MM.1S (cell line): ENCODE results near the gene ITGA5.
A peak's percentile ranks its signal among the peaks of the same experiment; 100 is the strongest.

Experiments used
- DNase-seq: peaks from one replicate; pipeline ENCODE4 v3.0.0-alpha.2; 2015
- H2AFZ ChIP-seq: fragments of 300-600 bp; sonication (generic); 2 replicates; pipeline ENCODE4 v1.6.0; 2016; ENCODE audit warnings: antibody characterized with exemption, low read length
- H3F3A ChIP-seq: fragments of 300-600 bp; sonication (generic); 2 replicates; pipeline ENCODE4 v1.6.1; 2016; ENCODE audit warnings: mild to moderate bottlenecking, antibody characterized with exemption, low read length, moderate library complexity, mixed read lengths; ENCODE audit not compliant: insufficient read depth
- H3K27ac ChIP-seq: fragments of 300-600 bp; sonication (generic); 2 replicates; pipeline ENCODE4 v1.5.1; 2016; ENCODE audit warnings: mild to moderate bottlenecking, low read length
- H3K27me3 ChIP-seq: fragments of 300-600 bp; sonication (generic); replicated peaks from 2 replicates; pipeline ENCODE4 v1.6.0; 2016; ENCODE audit warnings: low read length; ENCODE audit not compliant: insufficient read depth
- H3K36me3 ChIP-seq: fragments of 300-600 bp; sonication (generic); replicated peaks from 2 replicates; pipeline ENCODE4 v1.6.1; 2016; ENCODE audit warnings: mild to moderate bottlenecking, low read length, mixed read lengths; ENCODE audit not compliant: insufficient read depth
- H3K4me1 ChIP-seq: fragments of 300-600 bp; sonication (generic); 2 replicates; pipeline ENCODE4 v1.6.1; 2016; ENCODE audit warnings: low read length, mixed read lengths
- H3K4me2 ChIP-seq: fragments of 300-600 bp; sonication (generic); 2 replicates; pipeline ENCODE4 v1.6.0; 2016; ENCODE audit warnings: low read depth, low read length
- H3K4me3 ChIP-seq: fragments of 300-600 bp; sonication (generic); 2 replicates; pipeline ENCODE4 v1.5.1; 2016; ENCODE audit warnings: low read length, mixed read lengths
- H3K79me2 ChIP-seq: fragments of 300-600 bp; sonication (generic); 2 replicates; pipeline ENCODE4 v1.6.1; 2016; ENCODE audit warnings: mixed run types, low read length, mixed read lengths
- H3K9ac ChIP-seq: fragments of 300-600 bp; sonication (generic); 2 replicates; pipeline ENCODE4 v1.6.1; 2016; ENCODE audit warnings: low read length, mixed read lengths
- H3K9me2 ChIP-seq: fragments of 300-600 bp; sonication (generic); replicated peaks from 2 replicates; pipeline ENCODE4 v1.6.1; 2016; ENCODE audit warnings: mild to moderate bottlenecking, low read length, mixed read lengths; ENCODE audit not compliant: insufficient read depth
- H3K9me3 ChIP-seq: fragments of 300-600 bp; sonication (generic); replicated peaks from 2 replicates; pipeline ENCODE4 v1.6.1; 2016; ENCODE audit warnings: mild to moderate bottlenecking, low read length, mixed read lengths; ENCODE audit not compliant: insufficient read depth
- H4K20me1 ChIP-seq: fragments of 300-600 bp; sonication (generic); 2 replicates; pipeline ENCODE4 v1.6.1; 2016; ENCODE audit warnings: mild to moderate bottlenecking, low read length, moderate library complexity, mixed read lengths; ENCODE audit not compliant: insufficient read depth
- CTCF ChIP-seq: fragments of 300-600 bp; sonication (generic); IDR thresholded peaks from 2 replicates; pipeline ENCODE4 v1.5.1; 2016; ENCODE audit warnings: antibody characterized with exemption, low read length, mixed read lengths
- EZH2 ChIP-seq: fragments of 300-600 bp; sonication (generic); optimal IDR thresholded peaks from 2 replicates; pipeline ENCODE3; 2017; ENCODE audit warnings: low read depth, mild to moderate bottlenecking, antibody characterized with exemption, low read length, mixed read lengths
- EZH2phosphoT487 ChIP-seq: fragments of 300-600 bp; sonication (generic); IDR thresholded peaks from 2 replicates; pipeline ENCODE4 v1.6.1; 2018; ENCODE audit warnings: antibody characterized with exemption, low read length

Gene ITGA5

DNA sequence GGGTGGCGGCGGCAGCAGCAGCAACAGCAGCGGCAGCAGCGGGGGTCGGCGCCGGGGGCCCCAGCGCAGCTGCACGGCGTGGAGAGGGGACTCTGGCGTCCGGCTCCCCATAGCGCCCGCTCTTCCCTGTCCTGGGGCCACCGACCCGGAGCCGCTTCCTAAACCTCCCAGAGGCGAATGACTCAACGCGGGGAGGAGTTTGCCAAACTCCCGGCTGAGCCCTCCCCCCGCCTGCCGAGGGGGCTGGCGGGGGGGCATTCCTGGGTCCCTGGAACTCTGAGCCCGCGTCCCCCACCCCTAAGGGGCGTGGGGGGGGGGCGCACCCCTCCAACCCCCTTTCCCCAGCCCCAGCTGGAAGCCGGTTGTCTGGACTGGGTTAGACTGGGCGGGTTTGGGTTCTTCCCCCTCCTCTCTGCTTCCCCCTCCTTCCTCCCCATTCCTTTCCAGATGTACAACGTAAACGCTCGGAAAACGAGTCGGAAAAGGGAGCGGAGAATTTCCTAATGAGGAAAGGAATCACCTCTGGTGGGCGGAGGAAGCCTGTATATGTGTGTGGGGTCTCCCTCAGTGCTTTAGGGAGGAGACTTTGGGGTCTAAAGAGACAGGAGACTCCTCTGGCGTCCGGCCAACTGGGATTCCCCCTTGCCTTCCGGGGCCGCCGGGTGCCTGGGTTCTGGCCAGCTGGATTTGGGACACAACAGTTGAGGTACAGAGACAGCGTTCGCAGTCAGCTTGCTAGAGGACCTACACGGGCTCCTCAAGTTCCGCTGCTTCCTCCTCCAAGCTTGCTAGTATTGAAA lies at the start of gene ITGA5:
Gene ITGA5, minus strand, starts transcription at position 179 of the 800 bp plus-strand sequence. Its CDS starts 68 bp downstream, at position 111.
- H3F3A ChIP-seq, result no peaks in the 10 kb centered on the region
- H3K36me3 ChIP-seq, result no peaks in the 10 kb centered on the region
- H3K4me1 ChIP-seq, result no peaks in the 10 kb centered on the region
- no peaks in the 10 kb centered on the region for H3K79me2 ChIP-seq
- DNase-seq, result no peak
- no peaks in the 10 kb centered on the region for H3K9me3 ChIP-seq
- no peak within 1 kb of the TSS for H3K9ac ChIP-seq
- H4K20me1 ChIP-seq, result no peaks in the 10 kb centered on the region
- no peak within 1 kb of the TSS for H3K27ac ChIP-seq
- peak within 1 kb of the TSS; percentile 59 for H3K4me2 ChIP-seq
- peaks cover 36% of the 10 kb centered on the region for H3K27me3 ChIP-seq
- peak within 1 kb of the TSS; percentile 20 for H3K4me3 ChIP-seq
- 0 out of 2 replicates have a peak within 1 kb of the TSS, but pooled peaks have one; percentile 27 for H2AFZ ChIP-seq
- no peaks in the 10 kb centered on the region for H3K9me2 ChIP-seq
- TF ChIP-seq EZH2 (peak; percentile 53), CTCF (no peak), EZH2phosphoT487 (no peak)

DNA sequence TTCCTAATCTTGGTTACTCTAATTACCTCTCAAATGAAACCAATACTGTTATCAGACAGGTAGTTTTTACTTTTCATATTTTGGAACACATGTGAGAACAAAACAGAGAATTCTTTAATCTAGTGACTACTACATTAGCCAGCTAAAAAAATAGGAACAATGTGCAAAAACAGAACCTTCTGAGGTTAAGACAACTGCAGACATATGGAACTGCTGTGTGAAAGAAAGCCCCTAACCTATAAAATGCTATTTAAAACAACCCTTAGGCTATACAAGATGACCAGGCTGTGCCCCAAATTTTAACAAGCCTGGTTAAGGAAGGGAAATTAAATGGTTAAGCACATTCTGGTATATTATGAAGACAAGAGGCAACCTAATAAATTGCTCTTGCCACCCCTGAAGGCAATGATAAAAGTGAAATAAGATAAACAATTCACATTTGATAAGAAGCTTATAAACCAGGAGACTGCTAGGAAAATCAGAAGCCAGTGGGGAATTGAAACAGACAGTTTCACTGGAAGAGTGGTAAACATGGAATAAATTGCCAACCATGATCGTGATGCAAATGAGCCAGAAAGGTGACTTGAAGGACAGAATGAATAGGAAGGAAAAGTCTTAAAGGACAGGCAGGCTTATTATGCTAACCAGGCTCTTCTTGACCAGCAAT lies 46.9 kb upstream of the ITGA5 start:
- Histone ChIP-seq H2AFZ (no peak overlapping the region), H3K4me1 (0 out of 2 replicates have a peak, but pooled peaks cover 10% of the 10 kb centered on the region), H3K79me2 (no peaks in the 10 kb centered on the region), H3K4me2 (no peak overlapping the region), H3K9me2 (no peaks in the 10 kb centered on the region), H3K9ac (no peak overlapping the region), H4K20me1 (no peaks in the 10 kb centered on the region), H3K27me3 (no peaks in the 10 kb centered on the region), H3K36me3 (no peaks in the 10 kb centered on the region), H3K4me3 (no peak overlapping the region), H3F3A (no peaks in the 10 kb centered on the region), H3K9me3 (no peaks in the 10 kb centered on the region), H3K27ac (no peak overlapping the region)
- TF ChIP-seq EZH2phosphoT487, result no peak
- no peak for TF ChIP-seq EZH2
- TF ChIP-seq CTCF, result no peak
- DNase-seq, result no peak

DNA sequence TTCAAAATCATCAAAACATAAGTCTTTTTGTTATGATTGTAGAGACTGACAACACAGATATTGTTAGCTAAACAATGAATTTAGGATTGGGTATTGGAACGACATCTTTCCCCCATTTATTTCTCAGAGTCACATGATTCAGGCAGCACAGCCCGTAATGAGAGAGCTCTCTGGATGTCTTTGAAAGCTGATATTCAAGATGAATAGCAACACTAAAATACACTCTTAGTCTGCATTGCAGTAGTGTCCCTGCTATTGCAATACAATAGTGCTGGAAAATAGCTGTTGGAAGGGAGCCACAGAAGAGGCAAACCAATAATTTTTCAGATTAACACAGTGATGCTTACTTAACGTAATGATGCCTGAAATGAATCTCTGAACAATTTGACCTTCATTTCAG lies 44.4 kb upstream of the ITGA5 start:
- Histone ChIP-seq H3K27me3 (no peaks in the 10 kb centered on the region), H4K20me1 (no peaks in the 10 kb centered on the region), H3K4me1 (0 out of 2 replicates have a peak, but pooled peaks cover 10% of the 10 kb centered on the region), H3K4me2 (no peak overlapping the region), H3K9me2 (no peaks in the 10 kb centered on the region), H3K9ac (no peak overlapping the region), H3K36me3 (no peaks in the 10 kb centered on the region), H3F3A (no peaks in the 10 kb centered on the region), H3K79me2 (no peaks in the 10 kb centered on the region), H3K4me3 (no peak overlapping the region), H2AFZ (no peak overlapping the region), H3K27ac (no peak overlapping the region), H3K9me3 (no peaks in the 10 kb centered on the region)
- TF ChIP-seq EZH2 (no peak), CTCF (no peak), EZH2phosphoT487 (no peak)
- no peak for DNase-seq
